H1 (cell line): ENCODE results near the gene NTN1. TPM values are rescaled to one million over a fixed set of nuclear protein-coding genes. Genes with fewer than 3 reads are reported as not detected.

Experiments
- CTCF ChIA-PET: fragments of 300-600 bp; sonication (Branson Sonifier 250); formaldehyde crosslinking; loops from one replicate; lab custom pipeline; 2021; ENCODE audit not compliant: partially characterized antibody; lab: Charles Lee
- POLR2A ChIA-PET: fragments of 300-600 bp; sonication (Branson Sonifier 250); formaldehyde crosslinking; loops from one replicate; lab custom pipeline; 2021; ENCODE audit warnings: inconsistent platforms; ENCODE audit not compliant: partially characterized antibody; lab: Charles Lee
- DNase-seq, 2 experiments: peaks; one replicate each; pipeline versions ENCODE4 v3.0.0 to v3.0.0-alpha.2; 2010 to 2022; ENCODE audit warnings: low spot score in 2 of 2, low read depth in 1 of 2, mixed read lengths in 1 of 2
- FAIRE-seq: peaks from 2 replicates; lab custom pipeline; 2011; peaks lifted over from hg19 to GRCh38; lab: Jason Lieb, UNC
- H2AFZ ChIP-seq: 2 replicates; pipeline ENCODE4 v1.8.1; 2012; ENCODE audit warnings: low read length, inconsistent platforms
- H2AK5ac ChIP-seq: 2 replicates; pipeline ENCODE4 v1.6.1; 2013; ENCODE audit warnings: low read depth, low read length
- H2BK120ac ChIP-seq: replicated peaks from 2 replicates; pipeline ENCODE3; 2013; ENCODE audit warnings: low read depth, low read length, inconsistent platforms
- H2BK12ac ChIP-seq: 2 replicates; pipeline ENCODE4 v1.6.1; 2013; ENCODE audit warnings: low read depth, low read length
- H2BK15ac ChIP-seq: 2 replicates; pipeline ENCODE4 v1.6.1; 2013; ENCODE audit warnings: low read length
- H2BK20ac ChIP-seq: 2 replicates; pipeline ENCODE4 v1.6.1; 2013; ENCODE audit warnings: low read length
- H2BK5ac ChIP-seq: 2 replicates; pipeline ENCODE4 v1.6.1; 2013; ENCODE audit warnings: low read depth, low read length
- H3K14ac ChIP-seq: 2 replicates; pipeline ENCODE4 v1.6.1; 2013; ENCODE audit warnings: inconsistent platforms; ENCODE audit not compliant: insufficient read length
- H3K18ac ChIP-seq: 2 replicates; pipeline ENCODE4 v1.6.1; 2013; ENCODE audit warnings: low read length; ENCODE audit errors: extremely low read depth
- H3K23ac ChIP-seq: 2 replicates; pipeline ENCODE4 v1.6.1; 2013; ENCODE audit warnings: inconsistent platforms; ENCODE audit not compliant: insufficient read length
- H3K23me2 ChIP-seq: 2 replicates; pipeline ENCODE4 v1.6.1; 2013; ENCODE audit warnings: low read depth, low read length
- H3K27ac ChIP-seq: 2 replicates; pipeline ENCODE4 v1.6.1; 2011; ENCODE audit warnings: low read depth, low read length, inconsistent platforms
- H3K27me3 ChIP-seq, 4 experiments: replicated peaks in 1 of 4; 1 replicate in 1 of 4; 2 replicates in 3 of 4; pipeline versions ENCODE4 v1.6.1 to v1.8.1; 2011 to 2013; ENCODE audit warnings: low read length in 3 of 4, mild to moderate bottlenecking in 3 of 4, inconsistent platforms in 2 of 4, mixed read lengths in 2 of 4, moderate library complexity in 1 of 4; ENCODE audit not compliant: control insufficient read depth in 3 of 4, insufficient read depth in 3 of 4; ENCODE audit errors: extremely low read depth in 1 of 4
- H3K36me3 ChIP-seq, 4 experiments: 2 replicates each; pipeline versions ENCODE4 v1.6.1 to v1.8.1; 2011 to 2013; ENCODE audit warnings: mild to moderate bottlenecking in 4 of 4, low read length in 3 of 4, moderate library complexity in 2 of 4, control low read depth in 1 of 4, inconsistent platforms in 1 of 4; ENCODE audit not compliant: insufficient read depth in 4 of 4, control insufficient read depth in 2 of 4
- H3K4ac ChIP-seq: replicated peaks from 2 replicates; pipeline ENCODE3; 2013; ENCODE audit warnings: low read length, low read depth, mixed read lengths, inconsistent platforms; ENCODE audit not compliant: insufficient read length
- H3K4me1 ChIP-seq, 4 experiments: replicated peaks in 1 of 4; 1 replicate in 1 of 4; 2 replicates in 3 of 4; pipeline versions ENCODE4 v1.6.1 to v1.8.1; 2011 to 2013; ENCODE audit warnings: low read length in 3 of 4, inconsistent platforms in 2 of 4, mixed read lengths in 1 of 4; ENCODE audit not compliant: insufficient read depth in 4 of 4, control insufficient read depth in 3 of 4
- H3K4me2 ChIP-seq, 2 experiments: 2 replicates each; pipeline versions ENCODE4 v1.6.1 to v1.8.1; 2011 to 2013; ENCODE audit warnings: low read depth in 2 of 2, low read length in 2 of 2, control low read depth in 1 of 2, inconsistent platforms in 1 of 2, mild to moderate bottlenecking in 1 of 2; ENCODE audit not compliant: insufficient read depth in 1 of 2
- H3K4me3 ChIP-seq, 4 experiments: fragments of 200-600, 300-600 bp in 1 of 4; sonication (generic), shearing (Covaris generic), sonication (Bioruptor Twin) in 1 of 4; 2 replicates each; pipeline versions ENCODE4 v1.5.1 to v1.8.1; 2011 to 2016; ENCODE audit warnings: low read length in 4 of 4, low read depth in 3 of 4, control low read depth in 2 of 4, inconsistent platforms in 2 of 4, mild to moderate bottlenecking in 2 of 4, mixed read lengths in 1 of 4, moderate library complexity in 1 of 4; ENCODE audit not compliant: insufficient read depth in 2 of 4; ENCODE audit errors: extremely low read depth in 1 of 4
- H3K56ac ChIP-seq: replicated peaks from 2 replicates; pipeline ENCODE3; 2013; ENCODE audit warnings: low read depth, mild to moderate bottlenecking, mixed read lengths, low read length, inconsistent platforms; ENCODE audit not compliant: insufficient read length
- H3K79me1 ChIP-seq: 2 replicates; pipeline ENCODE4 v1.6.1; 2013; ENCODE audit warnings: low read depth, low read length, control low read depth
- H3K79me2 ChIP-seq, 2 experiments: 2 replicates each; pipeline versions ENCODE4 v1.6.1 to v1.8.1; 2012 to 2013; ENCODE audit warnings: low read length in 2 of 2, mild to moderate bottlenecking in 2 of 2, inconsistent platforms in 1 of 2; ENCODE audit not compliant: insufficient read depth in 2 of 2, control insufficient read depth in 1 of 2
- H3K9ac ChIP-seq, 4 experiments: replicated peaks in 1 of 4; 1 replicate in 1 of 4; 2 replicates in 3 of 4; pipeline versions ENCODE4 v1.6.1 to v1.8.1; 2011 to 2013; ENCODE audit warnings: low read depth in 3 of 4, low read length in 3 of 4, control low read depth in 2 of 4, mild to moderate bottlenecking in 2 of 4, moderate library complexity in 2 of 4, inconsistent platforms in 1 of 4; ENCODE audit errors: extremely low read depth in 1 of 4
- H3K9me3 ChIP-seq, 2 experiments: 2 replicates each; pipeline versions ENCODE4 v1.6.1 to v1.8.1; 2012 to 2013; ENCODE audit warnings: mild to moderate bottlenecking in 2 of 2, moderate library complexity in 2 of 2, control low read depth in 1 of 2, inconsistent platforms in 1 of 2, low read depth in 1 of 2, low read length in 1 of 2, mixed read lengths in 1 of 2; ENCODE audit not compliant: insufficient read depth in 2 of 2
- H4K20me1 ChIP-seq, 2 experiments: replicated peaks in 1 of 2; 2 replicates each; pipeline versions ENCODE3 to v1.8.1; 2011 to 2013; ENCODE audit warnings: inconsistent platforms in 2 of 2, low read length in 2 of 2, mild to moderate bottlenecking in 1 of 2; ENCODE audit not compliant: insufficient read depth in 2 of 2, control insufficient read depth in 1 of 2
- H4K5ac ChIP-seq: 2 replicates; pipeline ENCODE4 v1.6.1; 2013; ENCODE audit warnings: low read length, low read depth, mixed read lengths, inconsistent platforms; ENCODE audit not compliant: insufficient read length
- H4K8ac ChIP-seq: 2 replicates; pipeline ENCODE4 v1.8.0; 2013; ENCODE audit warnings: mild to moderate bottlenecking, moderate library complexity, low read length, inconsistent platforms; ENCODE audit not compliant: insufficient read depth; ENCODE audit errors: extremely low read depth
- H4K91ac ChIP-seq: replicated peaks from 2 replicates; pipeline ENCODE3; 2013; ENCODE audit warnings: low read length, mixed read lengths, inconsistent platforms; ENCODE audit not compliant: insufficient read length
- ATF2 ChIP-seq: IDR thresholded peaks from 2 replicates; pipeline ENCODE4 v1.6.1; 2012; ENCODE audit warnings: low read length, inconsistent platforms
- E2F6 ChIP-seq: IDR thresholded peaks from 2 replicates; pipeline ENCODE4 v1.6.1; 2012; ENCODE audit warnings: inconsistent platforms
- EGR1 ChIP-seq: IDR thresholded peaks from 2 replicates; pipeline ENCODE4 v1.6.1; 2011; ENCODE audit warnings: low read depth, low read length, borderline replicate concordance
- FOSL1 ChIP-seq: IDR thresholded peaks from 2 replicates; pipeline ENCODE4 v1.6.1; 2011; ENCODE audit warnings: mild to moderate bottlenecking, low read depth, low read length, moderate library complexity; ENCODE audit not compliant: insufficient read depth
- GTF2F1 ChIP-seq: IDR thresholded peaks from 2 replicates; pipeline ENCODE4 v1.6.1; 2012; ENCODE audit warnings: low read depth, low read length, improper control_type of control experiment, borderline replicate concordance
- POU5F1 ChIP-seq: IDR thresholded peaks from 2 replicates; pipeline ENCODE4 v1.6.1; 2011; ENCODE audit warnings: low read depth, mild to moderate bottlenecking, low read length, moderate library complexity
- RAD21 ChIP-seq, 2 experiments: IDR thresholded peaks in 1 of 2; conservative IDR thresholded peaks in 1 of 2; 2 replicates each; pipeline ENCODE4 v1.6.1; 2011; ENCODE audit warnings: low read depth in 2 of 2, low read length in 2 of 2, improper control_type of control experiment in 1 of 2, inconsistent platforms in 1 of 2, mild to moderate bottlenecking in 1 of 2, moderate library complexity in 1 of 2
- RNF2 ChIP-seq: fragments of 200-900, 300-1000 bp; sonication (generic); IDR thresholded peaks from 2 replicates; pipeline ENCODE4 v1.7.1; 2016; ENCODE audit warnings: borderline replicate concordance, low read depth, mild to moderate bottlenecking, antibody characterized with exemption, low read length; ENCODE audit not compliant: poor library complexity, severe bottlenecking; ENCODE audit errors: missing control alignments
- SAP30 ChIP-seq: fragments of 300-600 bp; sonication (generic); IDR thresholded peaks from 2 replicates; pipeline ENCODE4 v1.7.1; 2012; ENCODE audit warnings: low read length, moderate library complexity, mild to moderate bottlenecking, inconsistent platforms; ENCODE audit not compliant: insufficient read depth, insufficient replicate concordance
- WGBS, 2 experiments: shearing (Covaris generic) in 1 of 2; methylation state at CpG; one replicate each; pipeline versions ENCODE4 v1.1.6 to v1.1.7; 2013 to 2015; ENCODE audit warnings: low lambda C conversion rate in 2 of 2, mixed read lengths in 2 of 2, inconsistent platforms in 1 of 2, low coverage in 1 of 2, missing lambda C conversion rate in 1 of 2; ENCODE audit not compliant: insufficient replicate concordance in 2 of 2, insufficient coverage in 1 of 2, insufficient read length in 1 of 2; ENCODE audit errors: extremely low coverage in 1 of 2, missing lambda C conversion rate in 1 of 2; 5-methylcytosine and 5-hydroxymethylcytosine counted together
- polyA plus RNA-seq, 7 experiments: library from polyadenylated mRNA; depleted of rRNA in 3 of 7; stranded (reverse) in 5 of 7; unstranded in 2 of 7; fragments of >200 nt in 5 of 7; fragments of 200-250 nt in 2 of 7; gene quantifications; 1 replicate in 5 of 7; 2 replicates in 1 of 7; 4 replicates in 1 of 7; pipeline versions ENCODE4 v1.2.1 to v1.2.3, GENCODE V29; 2011 to 2013; ENCODE audit warnings: missing spikeins in 2 of 7, mixed read lengths in 2 of 7
- total RNA-seq: library from RNA; stranded (reverse); fragmentation: NEBNext Ultra II Directional; extraction: Animal tissue kit (Norgen Biotek cat#: 25700); gene quantifications from 2 replicates; pipeline ENCODE4 v1.2.1, GENCODE V29; 2021

NTN1 gene
- total and polyA plus RNA-seq, 2 of the 8 experiments (the other 6 are each of a cell fraction or from before 2014, with no cell fraction given): 2.0 to 2.3 TPM

GRCh38 chr17:9095390-9095789, 74.1 kb downstream of the NTN1 start:
- Histone ChIP-seq H3K14ac (no peak overlapping the region), H3K27me3 (no peaks in the 10 kb centered on the region), H3K4me1 (no peaks in the 10 kb centered on the region), H3K56ac (no peak overlapping the region), H3K4me2 (no peak overlapping the region), H3K18ac (no peak overlapping the region), H3K27ac (no peak overlapping the region), H3K23ac (no peak overlapping the region), H2BK20ac (no peak overlapping the region), H3K23me2 (no peaks in the 10 kb centered on the region), H4K5ac (no peak overlapping the region), H2BK12ac (no peak overlapping the region), H4K20me1 (no peaks in the 10 kb centered on the region), H2AFZ (no peak overlapping the region), H3K79me2 (no peaks in the 10 kb centered on the region), H4K8ac (no peak overlapping the region), H2BK5ac (no peak overlapping the region), H3K4ac (no peak overlapping the region), H3K79me1 (no peaks in the 10 kb centered on the region), H2BK120ac (no peak overlapping the region), H2BK15ac (no peak overlapping the region), H3K4me3 (no peak overlapping the region), H3K9ac (no peak overlapping the region), H3K9me3 (peaks cover 0 to 5% of the 10 kb centered on the region in 2 experiments; a peak in 1 of 4 replicates), H2AK5ac (no peak overlapping the region), H3K36me3 (no peaks in the 10 kb centered on the region), H4K91ac (no peak overlapping the region)
- CTCF ChIA-PET: interaction anchor here (1.6 kb wide), 1 partner anchor 12 kb away, joined by 5 read pairs; no protein-coding TSS in a partner anchor
- no peak for TF ChIP-seq FOSL1
- no peak for TF ChIP-seq GTF2F1
- TF ChIP-seq RNF2: no peak
- no peak for TF ChIP-seq RAD21 (IDR thresholded peaks at IDR 0.05 in 1 of 2, conservative IDR thresholded peaks at IDR 0.05 in 1 of 2; ENCODE audit: low read depth in 2 of 2, low read length in 2 of 2)
- no peak for TF ChIP-seq ATF2
- no peak for TF ChIP-seq EGR1
- TF ChIP-seq SAP30: no peak
- TF ChIP-seq POU5F1: no peak
- no peak for TF ChIP-seq E2F6
- POLR2A ChIA-PET: no interaction called here
- FAIRE-seq (no peak), DNase-seq (no peak)
- WGBS, 2 experiments: 95% methylated on average over 2 of the region's 2 CpGs; no CpG with 5 or more reads in 1 of the 2 experiments
